GM19467 (cell line): ENCODE results near the gene POLR2F.
A peak's percentile ranks its signal among the peaks of the same experiment; 100 is the strongest.
"Not testable (repeated sequence)": the region's sequence is repeated elsewhere in the genome, so short reads cannot be mapped to it uniquely, and the experiment has no call there.

Source experiments
- ATAC-seq: cut with Tn5 transposase; IDR thresholded peaks from one replicate; pipeline ENCODE4 v1.9.1; 2021; ENCODE audit warnings: mild to moderate bottlenecking, moderate library complexity; ENCODE audit not compliant: unreplicated experiment

Gene POLR2F

GRCh38 chr22:37924386-37925065 lies 29.0 kb upstream of the POLR2F start:
- no peak for ATAC-seq

GRCh38 chr22:37925330-37925729 lies 28.2 kb upstream of the POLR2F start:
- ATAC-seq = no peak

- no peak for ATAC-seq
Observed at GRCh38 chr22:37925767-37926166, 27.7 kb upstream of the POLR2F start.

DNA sequence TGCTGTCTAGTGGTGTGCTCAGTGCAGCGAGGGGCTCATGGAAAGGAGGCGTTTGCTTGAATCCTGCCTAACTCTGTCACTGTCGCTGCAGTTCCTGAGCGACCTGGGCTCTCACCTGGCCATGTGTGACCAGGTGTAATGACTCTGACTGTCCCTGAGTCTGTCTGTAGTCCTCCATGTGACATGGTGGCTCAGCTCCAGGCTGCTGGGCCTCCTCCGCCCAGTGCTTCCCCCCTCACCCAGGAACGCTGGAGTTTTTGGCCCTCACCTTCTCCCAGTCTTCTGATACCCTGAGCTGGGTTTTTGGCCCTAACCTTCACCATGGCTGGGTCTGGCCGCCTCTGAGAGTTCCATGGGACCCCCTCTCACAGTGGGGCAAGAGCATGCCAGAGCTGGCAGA lies 27.1 kb upstream of the POLR2F start:
- no peak for ATAC-seq

- ATAC-seq = no peak
Observed at GRCh38 chr22:37926771-37927636, 26.5 kb upstream of the POLR2F start.

GRCh38 chr22:37927637-37927936 lies 25.9 kb upstream of the POLR2F start:
- no peak for ATAC-seq

DNA sequence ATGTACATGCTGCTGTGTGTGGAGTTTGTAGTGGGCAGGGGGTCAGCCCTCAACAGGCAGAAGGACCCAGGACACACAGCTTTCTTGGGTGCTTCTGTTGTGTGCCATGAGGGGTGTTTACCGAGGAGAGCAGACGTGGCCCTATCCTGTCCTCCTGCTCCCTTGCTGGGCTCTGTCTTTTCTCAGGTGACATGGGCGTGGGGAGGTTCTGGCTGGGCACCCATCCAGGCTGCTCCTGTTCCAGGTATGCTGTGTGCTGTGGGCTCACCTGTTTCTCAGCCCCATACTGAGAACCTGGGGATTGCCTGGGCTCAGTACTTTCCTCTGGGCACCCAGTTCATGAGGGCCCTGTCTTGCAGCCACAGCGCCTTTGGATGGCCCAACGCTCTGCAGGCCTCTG lies 24.1 kb upstream of the POLR2F start:
- ATAC-seq = no peak

- no peak for ATAC-seq
Observed at GRCh38 chr22:37930270-37930951, 23.1 kb upstream of the POLR2F start.

- ATAC-seq = no peak
Observed at GRCh38 chr22:37930952-37931440, 22.5 kb upstream of the POLR2F start.

DNA sequence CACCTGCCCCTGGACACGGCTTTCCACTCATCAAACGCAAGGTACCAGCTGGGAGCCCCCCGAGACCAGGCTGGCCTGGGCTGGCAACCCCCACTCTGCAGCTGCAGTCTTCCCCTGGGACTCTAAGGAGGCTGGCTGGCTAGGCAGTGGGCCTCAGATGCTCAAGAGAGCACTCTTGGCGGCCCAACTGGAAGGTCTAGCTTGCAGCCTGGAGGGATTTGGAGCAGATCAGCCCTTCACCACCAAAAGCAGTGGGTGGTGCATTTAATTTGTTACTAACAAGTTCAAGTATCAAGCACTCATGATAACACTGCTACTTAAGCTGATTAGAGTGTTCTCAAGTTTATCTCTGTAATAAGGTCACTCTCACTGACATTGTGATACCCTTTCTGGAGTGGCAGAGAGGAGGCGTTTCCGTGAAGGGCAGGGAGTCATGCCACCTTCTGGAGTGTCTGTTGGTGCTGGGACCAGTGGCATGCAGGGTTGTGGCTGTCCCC lies 21.6 kb upstream of the POLR2F start:
- no peak for ATAC-seq

DNA sequence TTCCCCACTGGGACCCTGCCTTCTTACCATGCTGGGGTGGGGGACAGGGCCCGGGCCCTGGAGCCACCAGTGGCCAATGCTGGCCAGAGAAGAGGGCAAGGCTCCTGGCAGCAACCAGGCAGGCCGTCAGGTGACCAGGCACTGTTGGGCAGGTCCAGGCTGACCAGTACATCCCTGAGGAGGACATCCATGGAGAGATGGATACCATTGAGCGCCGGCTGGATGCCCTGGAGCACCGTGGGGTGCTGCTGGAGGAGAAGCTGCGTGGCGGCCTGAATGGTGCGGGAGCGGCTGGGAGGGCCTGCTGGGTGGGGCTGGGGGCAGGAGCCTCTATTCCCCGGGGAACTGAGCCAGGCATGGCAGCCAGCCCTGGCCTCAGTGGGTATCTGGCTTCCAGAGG lies 21.1 kb upstream of the POLR2F start:
- no peak for ATAC-seq

- no peak for ATAC-seq
Observed at GRCh38 chr22:37932821-37933578, 20.5 kb upstream of the POLR2F start.

DNA sequence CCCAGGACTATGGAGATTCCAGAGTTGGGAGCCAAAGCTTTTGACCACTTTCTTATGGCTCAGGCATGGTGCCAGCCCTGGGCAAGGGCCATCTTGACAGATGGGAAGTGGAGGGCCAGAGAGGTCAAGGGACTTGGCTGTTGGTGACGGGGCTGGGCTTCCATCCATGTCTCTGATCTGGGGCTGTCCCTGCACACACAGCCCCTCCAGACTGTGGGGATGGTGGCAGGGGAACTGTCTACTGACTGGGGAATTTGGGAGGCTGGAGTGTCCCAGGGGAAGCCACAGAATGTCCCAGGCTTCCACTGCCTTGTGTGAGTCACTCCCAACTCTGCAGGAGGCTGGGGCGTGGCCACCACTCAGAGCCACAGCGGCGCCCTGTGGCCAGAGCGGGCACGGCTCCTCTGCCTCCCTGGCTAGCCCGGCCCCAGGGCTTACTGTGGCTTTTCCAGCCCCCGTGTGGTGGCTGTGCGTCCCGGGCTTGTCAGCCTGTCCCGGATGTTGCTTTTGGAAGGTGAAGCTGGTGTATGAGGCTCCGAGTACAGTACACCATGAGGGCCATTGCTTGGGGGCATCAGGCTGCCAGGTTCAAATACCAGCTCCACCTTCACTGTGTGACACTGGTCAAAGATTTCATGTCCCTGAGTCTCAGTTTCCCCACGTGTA lies 19.7 kb upstream of the POLR2F start:
- peak; percentile 76 for ATAC-seq

DNA sequence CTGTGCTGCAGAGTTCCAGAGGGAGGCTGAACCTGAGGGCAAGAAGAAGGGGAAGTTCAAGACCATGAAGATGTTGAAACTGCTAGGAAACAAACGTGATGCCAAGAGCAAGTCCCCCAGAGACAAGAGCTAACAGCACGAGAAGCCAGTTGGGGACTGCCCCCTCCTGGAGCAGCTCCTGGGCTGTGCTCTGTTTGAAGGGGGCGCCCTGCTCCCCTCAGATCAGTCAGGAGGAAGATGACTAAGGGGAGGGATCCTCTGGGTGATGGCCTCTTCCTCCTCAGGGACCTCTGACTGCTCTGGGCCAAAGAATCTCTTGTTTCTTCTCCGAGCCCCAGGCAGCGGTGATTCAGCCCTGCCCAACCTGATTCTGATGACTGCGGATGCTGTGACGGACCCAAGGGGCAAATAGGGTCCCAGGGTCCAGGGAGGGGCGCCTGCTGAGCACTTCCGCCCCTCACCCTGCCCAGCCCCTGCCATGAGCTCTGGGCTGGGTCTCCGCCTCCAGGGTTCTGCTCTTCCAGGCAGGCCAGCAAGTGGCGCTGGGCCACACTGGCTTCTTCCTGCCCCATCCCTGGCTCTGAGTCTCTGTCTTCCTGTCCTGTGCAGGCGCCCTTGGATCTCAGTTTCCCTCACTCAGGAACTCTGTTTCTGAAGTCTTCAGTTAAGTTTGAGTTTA lies 12.7 kb upstream of the POLR2F start:
- no peak for ATAC-seq

- ATAC-seq = no peak
Observed at GRCh38 chr22:37942133-37942532, 11.4 kb upstream of the POLR2F start.

GRCh38 chr22:37943136-37943824 lies 10.2 kb upstream of the POLR2F start:
- no peak for ATAC-seq

- ATAC-seq = no peak
Observed at GRCh38 chr22:37943825-37944198, 9.7 kb upstream of the POLR2F start.

- ATAC-seq = not testable (repeated sequence)
Observed at GRCh38 chr22:37944423-37944822, 9.1 kb upstream of the POLR2F start.

- ATAC-seq = not testable (repeated sequence)
Observed at GRCh38 chr22:37947142-37947795, 6.2 kb upstream of the POLR2F start.
